HEK293T (cell line): ENCODE results near the gene ESYT1.

Source experiments
- ARNT ChIP-seq: fragments of 450-650 bp; IDR thresholded peaks from 2 replicates; pipeline ENCODE4 v1.6.1; 2017; ENCODE audit warnings: mild to moderate bottlenecking
- BHLHE40 ChIP-seq: fragments of 450-650 bp; IDR thresholded peaks from 2 replicates; pipeline ENCODE4 v1.6.1; 2016; ENCODE audit warnings: mild to moderate bottlenecking, moderate library complexity, borderline replicate concordance
- CTBP1 ChIP-seq: fragments of 450-650 bp; IDR thresholded peaks from 2 replicates; pipeline ENCODE4 v1.6.1; 2016; ENCODE audit warnings: borderline replicate concordance
- ELF4 ChIP-seq: fragments of 450-650 bp; IDR thresholded peaks from 2 replicates; pipeline ENCODE4 v1.6.1; 2017; ENCODE audit warnings: antibody characterized with exemption
- FOXK2 ChIP-seq: fragments of 450-650 bp; IDR thresholded peaks from 2 replicates; pipeline ENCODE4 v1.6.1; 2016; ENCODE audit warnings: mild to moderate bottlenecking
- FOXM1 ChIP-seq: fragments of 450-650 bp; IDR thresholded peaks from 2 replicates; pipeline ENCODE4 v1.6.1; 2017; ENCODE audit warnings: mild to moderate bottlenecking, borderline replicate concordance
- HDGF ChIP-seq: fragments of 450-650 bp; IDR thresholded peaks from 2 replicates; pipeline ENCODE4 v1.6.1; 2017; ENCODE audit warnings: antibody characterized with exemption, borderline replicate concordance
- L3MBTL2 ChIP-seq: fragments of 450-650 bp; conservative IDR thresholded peaks from 2 replicates; pipeline ENCODE4 v1.6.1; 2016; ENCODE audit warnings: mild to moderate bottlenecking
- NFRKB ChIP-seq: fragments of 450-650 bp; IDR thresholded peaks from 2 replicates; pipeline ENCODE4 v1.6.1; 2016; ENCODE audit warnings: mild to moderate bottlenecking, moderate library complexity
- SP1 ChIP-seq: fragments of 450-650 bp; IDR thresholded peaks from 2 replicates; pipeline ENCODE4 v1.6.1; 2017
- ZNF384 ChIP-seq: fragments of 450-650 bp; IDR thresholded peaks from 2 replicates; pipeline ENCODE4 v1.6.1; 2016
- TF ChIP-seq, protein P1 (sequence below): fragments of 450-650 bp; IDR thresholded peaks from 2 replicates; pipeline ENCODE4 v1.6.1; 2016

DNA sequence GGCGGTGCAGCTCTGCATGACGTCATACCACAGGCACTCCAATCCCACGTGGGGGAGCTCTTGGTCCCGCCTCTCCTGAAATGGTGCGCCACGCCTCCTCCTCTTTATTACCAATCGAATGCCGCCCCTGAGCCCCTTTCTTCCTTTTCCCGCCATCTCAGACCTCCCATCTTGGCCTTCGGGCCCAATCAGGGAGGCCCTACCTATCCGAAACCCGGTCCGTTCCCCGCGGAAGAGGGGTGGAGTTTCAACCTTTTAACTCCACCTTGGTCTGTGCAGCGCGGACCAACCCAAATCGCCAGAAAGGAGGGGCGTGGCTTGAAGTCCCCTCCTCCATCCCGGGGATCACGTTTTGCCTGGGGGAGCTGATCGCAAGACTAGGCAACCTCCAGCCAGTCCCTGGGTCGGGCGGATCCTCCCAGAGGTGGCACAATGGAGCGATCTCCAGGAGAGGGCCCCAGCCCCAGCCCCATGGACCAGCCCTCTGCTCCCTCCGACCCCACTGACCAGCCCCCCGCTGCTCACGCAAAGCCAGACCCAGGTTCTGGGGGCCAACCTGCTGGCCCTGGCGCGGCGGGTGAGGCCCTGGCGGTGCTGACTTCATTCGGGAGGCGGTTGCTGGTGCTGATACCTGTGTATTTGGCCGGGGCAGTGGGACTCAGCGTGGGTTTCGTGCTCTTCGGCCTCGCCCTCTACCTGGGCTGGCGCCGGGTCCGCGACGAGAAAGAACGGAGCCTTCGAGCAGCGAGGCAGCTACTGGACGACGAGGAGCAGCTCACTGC, at the start of gene ESYT1:
- TF ChIP-seq FOXM1 = no peak
- TF ChIP-seq HDGF = no peak
- TF ChIP-seq, protein P1, sequence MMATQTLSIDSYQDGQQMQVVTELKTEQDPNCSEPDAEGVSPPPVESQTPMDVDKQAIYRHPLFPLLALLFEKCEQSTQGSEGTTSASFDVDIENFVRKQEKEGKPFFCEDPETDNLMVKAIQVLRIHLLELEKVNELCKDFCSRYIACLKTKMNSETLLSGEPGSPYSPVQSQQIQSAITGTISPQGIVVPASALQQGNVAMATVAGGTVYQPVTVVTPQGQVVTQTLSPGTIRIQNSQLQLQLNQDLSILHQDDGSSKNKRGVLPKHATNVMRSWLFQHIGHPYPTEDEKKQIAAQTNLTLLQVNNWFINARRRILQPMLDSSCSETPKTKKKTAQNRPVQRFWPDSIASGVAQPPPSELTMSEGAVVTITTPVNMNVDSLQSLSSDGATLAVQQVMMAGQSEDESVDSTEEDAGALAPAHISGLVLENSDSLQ = no peak
- TF ChIP-seq SP1 = no peak
- no peak for TF ChIP-seq NFRKB
- TF ChIP-seq FOXK2 = no peak
- TF ChIP-seq ARNT = no peak
- TF ChIP-seq L3MBTL2 = no peak
- TF ChIP-seq ZNF384 = no peak
- no peak for TF ChIP-seq ELF4
- TF ChIP-seq BHLHE40 = no peak
- TF ChIP-seq CTBP1 = no peak
